HAP-1 (cell line): ENCODE measurements around the gene HPGD.
A peak's percentile ranks its signal among the peaks of the same experiment; 100 is the strongest.

Experiments used
- DNase-seq, 2 experiments: peaks; one replicate each; pipeline ENCODE4 v3.0.0-alpha.2; 2016 to 2020; ENCODE audit warnings: low spot score in 2 of 2
- H3K27me3 ChIP-seq: fragments of 250-450 bp; sonication (Bioruptor Pico); 2 replicates; pipeline ENCODE4 v1.5.1; 2020; ENCODE audit warnings: low read depth, mild to moderate bottlenecking, moderate library complexity
- H3K36me3 ChIP-seq: fragments of 250-450 bp; sonication (Bioruptor Pico); replicated peaks from 2 replicates; pipeline ENCODE4 v1.5.1; 2020; ENCODE audit warnings: mild to moderate bottlenecking
- H3K4me1 ChIP-seq: fragments of 250-450 bp; sonication (Bioruptor Pico); 2 replicates; pipeline ENCODE4 v1.5.1; 2020; ENCODE audit warnings: mild to moderate bottlenecking
- H3K4me3 ChIP-seq: fragments of 250-450 bp; sonication (Bioruptor Pico); 2 replicates; pipeline ENCODE4 v1.5.1; 2020; ENCODE audit warnings: mild to moderate bottlenecking, moderate library complexity
- H3K9me3 ChIP-seq: fragments of 250-450 bp; sonication (Bioruptor Pico); 2 replicates; pipeline ENCODE4 v1.5.1; 2020; ENCODE audit warnings: mild to moderate bottlenecking, moderate library complexity
- in situ Hi-C: fragments of 300-500 bp; cut with MboI; formaldehyde crosslinking; loops from 3 replicates; pipeline ENCODE4 v1.14.3; 2020; ENCODE audit warnings: low sequenced_read_pairs, inconsistent platforms, mixed read lengths

Gene HPGD

DNA sequence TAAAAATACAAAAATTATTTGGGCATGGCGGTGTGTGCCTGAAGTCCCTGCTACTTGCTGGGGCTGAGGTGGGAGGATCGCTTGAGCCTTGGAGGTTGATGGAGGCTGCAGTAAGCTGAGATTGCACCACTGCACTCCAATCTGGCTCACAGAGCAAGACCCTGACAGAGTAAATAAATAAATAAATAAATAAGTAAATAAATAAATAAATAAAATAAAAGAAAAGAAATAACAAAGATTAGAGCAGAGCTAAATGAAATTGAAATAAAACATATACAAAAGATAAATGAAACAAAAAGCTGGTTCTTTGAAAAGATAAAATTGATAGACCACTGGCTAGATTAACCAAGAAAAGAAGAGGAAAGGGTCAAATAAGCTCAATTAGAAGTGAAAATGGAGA lies 43.1 kb downstream of the HPGD start:
- no peaks in the 10 kb centered on the region for H3K27me3 ChIP-seq

DNA sequence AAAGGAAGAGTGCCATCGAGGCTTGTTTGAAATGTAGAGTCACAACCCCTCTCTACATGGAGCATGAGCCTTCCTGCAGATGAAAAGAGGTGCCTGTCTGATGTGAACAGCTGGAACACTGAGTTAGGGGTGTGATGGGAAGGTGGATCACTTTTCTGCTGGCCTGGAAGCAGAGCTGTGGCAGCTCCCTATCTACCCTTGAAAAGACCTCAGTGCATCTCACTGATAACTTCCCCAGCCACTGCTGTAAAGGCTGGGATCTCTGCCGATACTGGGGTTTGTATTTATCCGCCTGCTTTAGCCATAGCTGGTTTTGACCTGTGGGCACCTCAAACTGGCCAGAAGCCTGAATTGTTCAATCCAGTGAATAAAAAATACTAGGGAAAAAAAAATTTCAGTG lies 46.8 kb downstream of the HPGD start:
- in situ Hi-C loops: no loop called here
- DNase-seq: no peak

More for the DNA sequence above, 43.1 kb downstream of the HPGD start:
- no peaks in the 10 kb centered on the region for H3K9me3 ChIP-seq
- in situ Hi-C loops: no loop called here
- H3K36me3 ChIP-seq: no peaks in the 10 kb centered on the region
- H3K4me1 ChIP-seq: no peaks in the 10 kb centered on the region
- no peak overlapping the region for H3K4me3 ChIP-seq
- DNase-seq: no peak

DNA sequence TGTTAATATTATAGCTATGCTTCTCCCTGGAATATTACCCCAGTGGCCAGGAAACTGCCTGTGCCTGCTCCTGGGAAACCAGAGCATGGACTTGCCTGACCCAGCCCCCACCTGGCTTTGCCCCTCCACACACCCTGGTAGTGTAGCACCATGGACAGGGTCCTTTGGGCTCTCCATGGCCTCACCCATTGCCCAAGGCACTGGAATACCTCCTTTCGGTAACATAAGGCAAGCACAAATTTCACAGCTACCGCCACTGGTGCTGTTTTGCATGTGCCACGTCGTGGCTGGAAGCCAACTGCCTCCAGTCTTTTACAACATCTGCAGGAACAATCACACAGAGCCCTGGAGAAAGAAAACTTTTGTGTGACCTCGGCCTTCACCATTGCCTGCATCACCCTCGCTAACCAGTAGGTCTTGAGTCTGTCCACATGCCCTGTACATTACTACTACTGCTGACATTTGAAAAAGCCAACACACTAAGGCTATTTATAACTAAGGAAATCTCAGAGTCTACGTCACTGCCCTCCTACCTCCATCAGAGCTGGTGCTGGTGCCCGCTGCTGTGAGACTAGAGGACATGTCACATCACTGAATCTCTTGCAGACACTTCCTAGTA lies 47.7 kb downstream of the HPGD start:
- Histone ChIP-seq H3K4me3 (no peak overlapping the region), H3K4me1 (no peaks in the 10 kb centered on the region), H3K9me3 (no peaks in the 10 kb centered on the region), H3K36me3 (no peaks in the 10 kb centered on the region), H3K27me3 (no peaks in the 10 kb centered on the region)
- in situ Hi-C loops: no loop called here
- DNase-seq: peak in 1 of 2 experiments; percentile 15

More for the DNA sequence above, 46.8 kb downstream of the HPGD start:
- no peak overlapping the region for H3K4me3 ChIP-seq
- H3K27me3 ChIP-seq: no peaks in the 10 kb centered on the region
- H3K9me3 ChIP-seq: no peaks in the 10 kb centered on the region
- no peaks in the 10 kb centered on the region for H3K36me3 ChIP-seq
- H3K4me1 ChIP-seq: no peaks in the 10 kb centered on the region

DNA sequence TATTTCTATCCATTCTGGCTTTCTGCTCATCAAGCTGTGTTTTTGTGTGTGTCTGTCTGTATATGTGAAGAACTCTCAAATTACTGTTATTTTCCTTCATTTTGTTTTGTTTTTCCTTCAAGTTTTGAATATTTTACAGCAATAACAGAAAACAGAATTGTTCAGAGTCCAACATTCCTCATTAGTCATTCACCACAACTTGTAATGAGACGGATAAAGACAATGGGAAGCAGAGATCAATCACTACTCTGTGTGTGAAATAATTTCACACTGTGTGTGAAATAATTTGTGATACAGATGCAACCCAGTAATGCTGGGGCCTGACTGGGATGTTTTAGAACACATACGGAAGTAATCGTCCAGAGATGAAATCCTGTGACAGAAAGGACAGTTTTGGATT lies 55.2 kb downstream of the HPGD start:
- H3K36me3 ChIP-seq: no peaks in the 10 kb centered on the region
- no peaks in the 10 kb centered on the region for H3K27me3 ChIP-seq
- no peaks in the 10 kb centered on the region for H3K4me1 ChIP-seq
- DNase-seq: no peak
- no peak overlapping the region for H3K4me3 ChIP-seq
- in situ Hi-C loops: no loop called here
- no peaks in the 10 kb centered on the region for H3K9me3 ChIP-seq

DNA sequence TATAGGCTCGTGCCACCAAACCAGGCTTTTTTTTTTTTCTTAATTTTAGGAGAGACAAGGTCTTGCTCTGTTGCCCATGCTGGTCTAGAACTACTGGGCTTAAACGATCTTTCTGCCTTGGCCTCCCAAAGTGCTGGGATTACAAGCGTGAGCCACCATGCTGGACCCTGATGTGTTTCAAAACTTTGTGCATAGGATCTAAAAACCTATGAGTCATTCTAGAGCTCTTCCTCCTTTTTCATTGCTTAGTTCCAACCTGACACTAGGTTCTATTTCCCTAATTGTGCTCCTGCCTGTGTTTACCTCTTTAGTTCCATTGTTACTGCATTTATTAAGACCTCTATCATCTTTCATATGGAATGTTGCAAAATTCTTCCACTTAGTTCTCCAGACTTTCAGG lies 57.3 kb downstream of the HPGD start:
- no peak overlapping the region for H3K4me3 ChIP-seq
- no peaks in the 10 kb centered on the region for H3K27me3 ChIP-seq
- H3K4me1 ChIP-seq: no peaks in the 10 kb centered on the region
- H3K36me3 ChIP-seq: no peaks in the 10 kb centered on the region
- no peak for DNase-seq
- in situ Hi-C loops: no loop called here
- no peaks in the 10 kb centered on the region for H3K9me3 ChIP-seq

DNA sequence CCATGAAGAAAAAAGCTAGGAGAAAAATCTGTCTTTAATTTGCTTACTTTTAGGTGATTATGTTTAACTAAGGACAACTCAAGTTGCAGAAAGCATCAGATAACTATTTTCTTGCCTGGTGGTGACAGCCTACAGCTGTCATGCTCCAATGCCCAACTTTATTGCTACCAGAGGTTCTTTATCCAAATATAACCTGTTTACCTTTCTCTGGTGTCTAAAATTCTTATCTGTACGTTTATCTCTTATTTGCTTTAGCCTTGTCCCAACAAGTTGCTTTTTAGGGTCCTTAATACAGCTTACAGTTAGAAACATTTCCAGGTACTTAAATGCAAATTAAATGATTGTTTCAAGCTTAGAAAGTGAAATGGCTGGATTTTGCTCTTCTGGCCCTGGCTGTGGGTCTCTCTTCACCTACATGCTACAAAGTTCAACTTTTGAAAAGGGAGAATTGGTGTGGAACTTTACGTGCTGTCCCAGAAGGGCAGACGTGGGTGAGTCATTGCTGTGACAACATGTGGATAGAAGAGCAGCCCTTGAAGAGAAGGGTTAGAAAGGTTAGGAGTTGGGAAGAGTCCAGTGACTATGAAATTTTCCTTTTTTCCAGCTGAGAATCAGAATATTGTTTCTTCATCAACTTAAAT lies 60.7 kb downstream of the HPGD start:
- H3K36me3 ChIP-seq: no peaks in the 10 kb centered on the region
- no peak for DNase-seq
- H3K27me3 ChIP-seq: no peaks in the 10 kb centered on the region
- H3K9me3 ChIP-seq: no peaks in the 10 kb centered on the region
- in situ Hi-C loops: no loop called here
- H3K4me1 ChIP-seq: no peaks in the 10 kb centered on the region
- H3K4me3 ChIP-seq: no peak overlapping the region

DNA sequence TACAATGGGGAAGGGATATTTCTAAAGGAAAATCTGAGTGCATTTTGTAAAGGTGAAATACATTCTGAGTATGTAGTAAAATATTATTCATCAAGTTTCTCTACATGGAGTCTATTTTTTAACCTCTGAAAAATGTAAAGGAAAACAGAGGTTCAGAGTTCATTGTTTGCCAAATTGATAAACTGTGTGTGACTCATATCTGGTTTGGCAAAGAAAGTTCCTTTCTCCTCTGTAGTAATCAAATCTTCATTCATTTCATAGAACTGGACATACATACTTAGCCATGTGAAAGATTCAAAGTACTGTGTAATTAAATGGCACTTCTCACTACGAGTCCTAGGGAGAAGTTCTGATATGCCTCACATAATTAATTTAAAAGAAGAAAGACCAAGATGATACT lies 61.6 kb downstream of the HPGD start:
- no peak overlapping the region for H3K4me3 ChIP-seq

DNA sequence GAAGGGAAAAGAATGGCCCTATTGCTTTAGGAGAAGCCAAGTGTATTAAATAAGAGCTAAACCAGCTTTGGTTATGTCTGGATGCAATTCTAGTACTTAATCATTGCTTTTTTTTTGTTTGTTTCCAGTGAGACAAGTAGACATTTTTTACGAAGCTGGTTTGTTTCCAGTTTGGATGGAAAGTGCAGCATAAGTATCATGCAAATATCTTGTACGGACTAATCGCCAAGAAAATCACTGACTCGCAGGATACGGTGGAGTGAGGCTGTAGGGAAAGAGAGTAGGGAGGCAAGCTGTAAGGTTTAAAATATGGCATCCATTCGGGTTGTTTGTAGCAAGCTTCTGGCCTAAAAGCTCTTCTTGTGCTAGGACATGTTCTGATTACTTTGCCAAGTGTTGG lies 64.8 kb downstream of the HPGD start:
- Histone ChIP-seq H3K36me3 (no peaks in the 10 kb centered on the region), H3K9me3 (no peaks in the 10 kb centered on the region), H3K27me3 (no peaks in the 10 kb centered on the region), H3K4me3 (no peak overlapping the region), H3K4me1 (no peaks in the 10 kb centered on the region)
- in situ Hi-C loops: no loop called here
- no peak for DNase-seq

More for the DNA sequence above, 61.6 kb downstream of the HPGD start:
- H3K27me3 ChIP-seq: no peaks in the 10 kb centered on the region
- H3K36me3 ChIP-seq: no peaks in the 10 kb centered on the region
- DNase-seq: no peak
- H3K9me3 ChIP-seq: no peaks in the 10 kb centered on the region
- in situ Hi-C loops: no loop called here
- no peaks in the 10 kb centered on the region for H3K4me1 ChIP-seq

DNA sequence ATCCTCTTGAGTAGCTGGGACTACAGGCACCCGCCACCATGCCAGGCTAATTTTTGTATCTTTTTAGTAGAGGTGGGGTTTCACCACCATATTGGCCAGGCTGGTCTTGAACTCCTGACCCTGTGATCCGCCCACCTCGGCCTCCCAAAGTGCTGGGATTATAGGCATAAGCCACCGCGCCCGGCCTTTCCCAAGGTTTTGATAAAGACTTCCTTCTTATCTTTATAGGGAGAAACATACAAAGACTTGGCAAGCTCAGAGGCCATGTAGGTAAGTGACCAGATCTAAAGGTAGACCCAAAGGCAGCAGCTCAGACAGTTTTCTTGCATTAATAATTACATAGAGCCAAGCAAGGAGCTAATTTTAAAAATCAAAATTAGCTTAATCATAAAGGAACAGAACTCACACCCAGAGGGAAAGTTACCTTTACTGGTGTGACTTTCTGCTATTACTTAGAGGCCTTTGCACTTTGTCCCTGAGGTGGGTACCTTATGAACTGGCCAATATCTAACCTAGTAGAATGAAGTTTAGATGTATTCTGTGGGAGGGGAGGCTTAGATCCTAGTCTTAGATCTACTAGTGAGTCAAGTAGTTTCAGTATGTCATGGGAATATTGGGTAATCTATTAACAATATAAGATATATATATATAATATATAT lies 67.3 kb downstream of the HPGD start:
- no peak overlapping the region for H3K4me3 ChIP-seq
- no peaks in the 10 kb centered on the region for H3K27me3 ChIP-seq
- no peaks in the 10 kb centered on the region for H3K9me3 ChIP-seq
- no peak for DNase-seq
- H3K4me1 ChIP-seq: peaks cover 11% of the 10 kb centered on the region
- H3K36me3 ChIP-seq: no peaks in the 10 kb centered on the region
- in situ Hi-C loops: no loop called here

DNA sequence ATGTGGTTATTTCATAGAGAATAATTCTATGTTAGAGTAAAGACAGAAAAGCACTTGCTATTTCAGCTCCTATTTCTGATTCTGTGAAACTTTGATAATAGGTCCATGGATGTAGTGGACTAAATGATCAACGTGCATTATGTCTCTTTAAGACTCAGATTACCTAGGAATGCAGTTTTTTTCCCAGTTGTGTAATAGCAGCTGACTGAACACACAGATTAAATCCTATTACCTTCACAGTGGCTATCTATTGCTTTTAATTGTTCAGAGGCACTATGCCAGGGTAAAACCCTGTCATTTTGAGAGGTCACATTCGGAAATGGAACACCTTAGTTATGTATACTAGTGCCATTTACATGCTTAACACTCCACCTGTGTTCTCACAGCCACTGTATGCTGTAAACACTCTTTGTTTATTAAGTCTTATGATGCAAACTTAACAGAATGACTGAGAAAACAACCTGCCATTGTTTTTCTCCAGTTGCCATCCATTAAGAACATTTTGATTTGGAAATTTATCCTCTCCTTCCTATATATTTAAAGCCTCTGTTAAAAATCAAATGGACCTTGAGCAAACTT lies 70.5 kb downstream of the HPGD start:
- H3K4me3 ChIP-seq: no peak overlapping the region
- no peaks in the 10 kb centered on the region for H3K36me3 ChIP-seq
- H3K4me1 ChIP-seq: peaks cover 13% of the 10 kb centered on the region
- in situ Hi-C loops: no loop called here
- H3K9me3 ChIP-seq: no peaks in the 10 kb centered on the region
- H3K27me3 ChIP-seq: no peaks in the 10 kb centered on the region
- DNase-seq: no peak

DNA sequence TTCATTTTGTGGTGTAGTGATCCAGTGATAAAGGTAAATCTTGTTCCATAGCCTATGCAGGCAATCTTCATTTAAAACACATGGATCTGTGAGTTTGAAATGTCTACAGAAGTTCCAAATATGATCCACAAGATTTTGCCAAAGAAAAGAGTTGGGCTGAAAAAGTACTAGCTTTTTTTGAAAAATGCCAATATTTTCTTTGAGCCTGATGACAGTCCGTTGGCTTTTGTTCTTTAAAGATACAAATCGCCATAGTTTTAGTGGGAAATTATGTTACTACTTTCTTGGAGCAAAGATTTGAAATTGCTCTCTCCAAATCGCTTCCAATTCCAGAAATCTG lies 71.5 kb downstream of the HPGD start:
- no peaks in the 10 kb centered on the region for H3K36me3 ChIP-seq
- in situ Hi-C loops: no loop called here
- no peaks in the 10 kb centered on the region for H3K27me3 ChIP-seq
- no peak overlapping the region for H3K4me3 ChIP-seq
- H3K9me3 ChIP-seq: no peaks in the 10 kb centered on the region
- H3K4me1 ChIP-seq: peaks cover 13% of the 10 kb centered on the region
- DNase-seq: no peak

DNA sequence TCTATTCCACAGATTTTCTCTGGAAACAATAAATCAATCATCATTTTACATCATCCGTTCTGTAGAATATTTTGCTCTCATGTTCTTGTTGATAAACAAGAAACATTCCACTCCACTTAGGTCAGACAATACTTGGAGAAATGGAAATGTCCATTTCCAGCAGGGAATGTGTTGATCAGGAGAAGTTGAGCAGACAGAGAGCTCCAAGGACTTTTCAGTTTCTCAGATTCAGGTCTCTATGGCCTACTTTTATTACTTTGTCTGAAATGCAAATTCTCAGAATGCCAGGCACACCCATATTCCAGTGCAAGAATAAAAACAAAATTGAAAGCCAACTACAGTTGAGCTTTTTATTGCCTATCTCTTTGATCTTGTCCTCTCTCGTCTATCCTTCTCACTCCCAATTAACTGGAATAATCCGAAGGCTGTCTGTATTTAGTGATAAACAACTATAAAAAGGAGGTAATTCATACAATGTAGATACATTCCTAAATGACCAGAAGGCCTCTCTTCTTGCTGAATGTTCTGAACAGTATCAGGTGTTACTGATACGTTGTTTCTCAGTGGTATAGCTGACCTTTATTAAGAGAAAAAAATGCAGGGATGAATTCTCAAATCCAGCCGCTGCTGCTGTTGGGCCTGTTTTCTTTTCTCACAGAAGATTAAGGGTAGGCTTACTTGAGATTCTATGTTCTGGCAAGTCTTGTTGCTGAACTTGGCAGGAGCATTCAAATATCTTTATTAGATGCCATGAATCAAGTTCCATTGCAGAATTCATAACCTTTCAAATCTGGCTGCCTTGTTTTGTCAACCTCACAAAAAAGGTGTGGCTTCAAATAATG lies 72.1 kb downstream of the HPGD start:
- DNase-seq: peak in 1 of 2 experiments; percentile 59
- Histone ChIP-seq H3K9me3 (no peaks in the 10 kb centered on the region), H3K4me3 (no peak overlapping the region), H3K36me3 (no peaks in the 10 kb centered on the region), H3K27me3 (no peaks in the 10 kb centered on the region), H3K4me1 (peaks cover 13% of the 10 kb centered on the region)
- in situ Hi-C loops: no loop called here

DNA sequence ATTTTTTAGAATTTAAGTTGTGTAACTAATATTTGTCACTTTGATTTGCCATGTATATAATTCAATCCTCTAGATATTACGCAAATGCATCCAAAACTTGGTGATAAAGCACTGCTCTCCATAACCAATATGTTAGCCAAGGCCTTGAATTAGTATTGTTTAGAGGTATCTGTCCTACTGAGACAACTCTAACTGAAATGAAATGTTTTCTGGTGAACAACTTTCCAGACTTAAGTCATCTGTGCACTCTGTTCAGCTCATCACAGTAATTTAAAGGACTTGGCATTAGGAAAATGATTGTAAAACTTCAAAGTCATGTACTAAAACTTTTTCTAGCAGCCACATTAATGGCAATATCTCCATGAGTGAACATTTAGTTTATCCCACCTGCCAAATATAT lies 73.1 kb downstream of the HPGD start:
- Histone ChIP-seq H3K36me3 (no peaks in the 10 kb centered on the region), H3K4me3 (no peak overlapping the region), H3K4me1 (peaks cover 13% of the 10 kb centered on the region), H3K9me3 (no peaks in the 10 kb centered on the region), H3K27me3 (no peaks in the 10 kb centered on the region)
- in situ Hi-C loops: no loop called here
- DNase-seq: no peak
